Breast epithelium (tissue), 4 donors: ENCODE measurements around the gene MACROD2. TPM values are rescaled to one million over a fixed set of nuclear protein-coding genes. Genes with fewer than 3 reads are reported as not detected.

Experiments used
- DNase-seq, 2 donors: peaks; one replicate each; pipeline ENCODE4 v3.0.0-alpha.2; 2019; ENCODE audit warnings: low spot score in 2 of 2
- H3K27ac ChIP-seq, 2 donors: fragments of 200-600 bp; sonication (generic) in 1 of 2; one replicate each; pipeline ENCODE4 v1.5.1; 2016 to 2019; ENCODE audit warnings: mild to moderate bottlenecking in 1 of 2
- H3K27me3 ChIP-seq, 2 donors: fragments of 200-600 bp; sonication (generic) in 1 of 2; one replicate each; pipeline versions ENCODE4 v1.5.1 to v1.6.0; 2017 to 2019; ENCODE audit warnings: control low read depth in 1 of 2, mild to moderate bottlenecking in 1 of 2
- H3K36me3 ChIP-seq: fragments of 200-600 bp; one replicate; pipeline ENCODE4 v1.5.1; 2019
- H3K4me1 ChIP-seq, 2 donors: fragments of 200-600 bp; sonication (generic); one replicate each; pipeline ENCODE4 v1.5.1; 2016 to 2019; ENCODE audit warnings: control low read depth in 1 of 2
- H3K4me3 ChIP-seq, 3 donors: fragments of 200-600 bp; sonication (generic); 1 replicate in 2 of 3; 2 replicates in 1 of 3; pipeline ENCODE4 v1.5.1; 2016 to 2019; ENCODE audit warnings: mild to moderate bottlenecking in 3 of 3, moderate library complexity in 2 of 3
- H3K9me3 ChIP-seq, 2 donors: fragments of 200-600 bp; sonication (generic) in 1 of 2; one replicate each; pipeline ENCODE4 v1.5.1; 2016 to 2019; ENCODE audit warnings: control low read depth in 1 of 2
- POLR2A ChIP-seq: fragments of 450-650 bp; IDR thresholded peaks from one replicate; pipeline ENCODE4 v1.6.1; 2016; ENCODE audit warnings: antibody characterized with exemption, mild to moderate bottlenecking, moderate library complexity
- POLR2AphosphoS5 ChIP-seq, 3 donors: sonication (generic); formaldehyde crosslinking; IDR thresholded peaks; one replicate each; pipeline ENCODE4 v1.6.1; 2017; ENCODE audit warnings: antibody characterized with exemption in 3 of 3
- intact Hi-C: fragments of 100-400 bp; cut with DNase I; formaldehyde crosslinking; loops from one replicate; pipeline ENCODE4 v1.15.1; 2023; ENCODE audit warnings: low total_unique reads
- total RNA-seq, 3 donors: library from RNA; depleted of rRNA; stranded (reverse); fragments of >200 nt; gene quantifications; one replicate each; pipeline ENCODE4 v1.1.0, GENCODE V29; 2016
- TF ChIP-seq, protein P1 (sequence below), 3 donors: fragments of 450-650 bp; IDR thresholded peaks; one replicate each; pipeline ENCODE4 v1.5.1; 2016 to 2017; ENCODE audit warnings: antibody characterized with exemption in 3 of 3, mild to moderate bottlenecking in 3 of 3, moderate library complexity in 3 of 3

Gene MACROD2
- total RNA-seq, 3 donors from 2014 or later = 6.7 to 26.8 (median 8.8) TPM

DNA sequence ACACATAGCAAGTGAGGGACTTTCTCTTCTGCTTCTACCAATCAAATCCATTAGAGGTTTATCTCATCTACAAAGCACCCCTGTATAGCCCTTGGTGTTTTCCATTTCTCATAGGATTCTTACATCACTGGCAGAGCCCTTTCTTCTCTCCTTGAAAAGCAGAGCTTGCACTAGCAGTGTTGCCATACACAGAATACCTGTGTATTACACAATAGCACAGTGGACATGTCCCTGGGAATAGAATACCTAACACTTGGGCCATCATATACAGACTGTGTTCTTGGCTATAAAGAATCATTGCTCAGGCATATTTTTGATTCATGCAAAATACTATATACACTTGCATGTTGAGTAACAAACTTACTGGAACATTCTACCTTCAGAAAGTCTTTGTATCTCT lies 1996.0 kb downstream of the MACROD2 start:
- no peaks in the 10 kb centered on the region for H3K27me3 ChIP-seq
- no peak for DNase-seq
- intact Hi-C loops = no loop called here
- no peaks in the 10 kb centered on the region for H3K4me1 ChIP-seq
- H3K9me3 ChIP-seq = peaks cover 0 to 6% of the 10 kb centered on the region in 2 donors
- H3K4me3 ChIP-seq = no peak overlapping the region
- H3K27ac ChIP-seq = no peak overlapping the region
- TF ChIP-seq POLR2AphosphoS5 (IDR thresholded peaks at IDR 0.05) (no peak), POLR2A (no peak)
- TF ChIP-seq, protein P1, sequence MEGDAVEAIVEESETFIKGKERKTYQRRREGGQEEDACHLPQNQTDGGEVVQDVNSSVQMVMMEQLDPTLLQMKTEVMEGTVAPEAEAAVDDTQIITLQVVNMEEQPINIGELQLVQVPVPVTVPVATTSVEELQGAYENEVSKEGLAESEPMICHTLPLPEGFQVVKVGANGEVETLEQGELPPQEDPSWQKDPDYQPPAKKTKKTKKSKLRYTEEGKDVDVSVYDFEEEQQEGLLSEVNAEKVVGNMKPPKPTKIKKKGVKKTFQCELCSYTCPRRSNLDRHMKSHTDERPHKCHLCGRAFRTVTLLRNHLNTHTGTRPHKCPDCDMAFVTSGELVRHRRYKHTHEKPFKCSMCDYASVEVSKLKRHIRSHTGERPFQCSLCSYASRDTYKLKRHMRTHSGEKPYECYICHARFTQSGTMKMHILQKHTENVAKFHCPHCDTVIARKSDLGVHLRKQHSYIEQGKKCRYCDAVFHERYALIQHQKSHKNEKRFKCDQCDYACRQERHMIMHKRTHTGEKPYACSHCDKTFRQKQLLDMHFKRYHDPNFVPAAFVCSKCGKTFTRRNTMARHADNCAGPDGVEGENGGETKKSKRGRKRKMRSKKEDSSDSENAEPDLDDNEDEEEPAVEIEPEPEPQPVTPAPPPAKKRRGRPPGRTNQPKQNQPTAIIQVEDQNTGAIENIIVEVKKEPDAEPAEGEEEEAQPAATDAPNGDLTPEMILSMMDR (IDR thresholded peaks at IDR 0.05) = no peak
- peaks cover 6% of the 10 kb centered on the region for H3K36me3 ChIP-seq

DNA sequence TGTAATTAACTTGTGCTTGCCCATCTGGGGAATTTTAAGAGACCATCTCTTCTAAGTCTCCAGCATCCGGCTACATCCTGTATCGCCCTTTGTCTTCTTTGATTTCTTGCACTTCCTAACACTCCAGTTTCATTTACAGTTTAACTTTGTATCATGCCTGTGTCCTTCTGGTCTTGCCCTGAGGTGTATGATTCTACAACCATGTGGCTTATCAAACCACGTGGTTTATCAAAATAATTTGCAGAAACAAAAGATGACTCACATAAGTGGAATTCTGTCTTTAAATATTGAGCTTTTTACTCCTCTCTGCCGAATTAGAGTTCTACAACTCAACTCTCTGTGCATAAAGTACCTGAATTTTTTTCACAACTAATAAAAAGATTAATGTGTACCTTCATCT lies 1997.2 kb downstream of the MACROD2 start:
- peaks cover 0 to 19% of the 10 kb centered on the region in 2 donors for H3K9me3 ChIP-seq
- no peak overlapping the region for H3K27ac ChIP-seq
- peaks cover under 1% of the 10 kb centered on the region for H3K36me3 ChIP-seq
- no peak for DNase-seq
- intact Hi-C loops = no loop called here
- no peaks in the 10 kb centered on the region for H3K27me3 ChIP-seq
- no peaks in the 10 kb centered on the region for H3K4me1 ChIP-seq
- TF ChIP-seq, protein P1 (IDR thresholded peaks at IDR 0.05) = no peak
- TF ChIP-seq POLR2A (no peak), POLR2AphosphoS5 (IDR thresholded peaks at IDR 0.05) (no peak)
- no peak overlapping the region for H3K4me3 ChIP-seq

DNA sequence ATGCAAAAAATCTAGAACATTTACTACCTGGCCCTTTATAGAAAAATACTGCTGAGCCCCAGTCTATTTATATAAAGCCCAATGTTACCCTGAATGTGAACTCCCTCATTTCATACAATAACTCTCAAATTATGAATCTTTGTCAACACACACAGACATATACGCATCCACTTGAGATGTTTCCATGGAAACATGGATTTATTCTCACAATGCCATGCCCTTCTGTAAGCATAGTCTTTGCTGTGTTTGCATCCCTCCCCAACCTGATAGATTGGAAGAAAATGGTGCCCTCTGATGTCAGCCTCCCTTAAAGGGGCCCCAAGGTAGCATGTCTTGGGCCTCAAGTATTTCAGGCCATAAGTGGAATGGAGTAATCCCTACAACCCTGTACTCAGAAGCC lies 2004.8 kb downstream of the MACROD2 start:
- Histone ChIP-seq H3K4me3 (no peak overlapping the region), H3K27ac (no peak overlapping the region), H3K9me3 (peaks cover 6 to 32% of the 10 kb centered on the region in 2 donors), H3K4me1 (no peaks in the 10 kb centered on the region), H3K27me3 (no peaks in the 10 kb centered on the region), H3K36me3 (no peaks in the 10 kb centered on the region)
- DNase-seq = no peak
- intact Hi-C loops = no loop called here
- no peak for TF ChIP-seq POLR2A
- TF ChIP-seq, protein P1 (IDR thresholded peaks at IDR 0.05) = no peak
- TF ChIP-seq POLR2AphosphoS5 (IDR thresholded peaks at IDR 0.05) = no peak

DNA sequence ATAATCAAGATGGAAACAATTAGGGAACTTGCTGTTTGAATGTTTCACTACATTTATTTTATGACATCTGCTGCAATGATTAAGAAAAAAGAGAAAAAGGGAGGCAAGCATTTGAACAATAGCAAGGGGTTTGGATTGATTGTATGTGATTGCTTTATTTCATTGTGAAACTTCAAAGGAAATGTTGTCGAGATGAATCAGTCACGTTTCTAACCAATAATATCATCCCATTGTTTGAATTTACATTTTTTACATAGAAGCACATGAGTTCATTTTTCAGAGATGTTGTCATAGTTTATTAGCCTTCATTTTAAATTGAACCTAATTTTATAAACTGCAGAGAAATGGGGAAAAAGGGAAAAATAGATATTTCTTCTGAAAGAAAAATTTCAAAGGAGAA lies 2006.0 kb downstream of the MACROD2 start:
- Histone ChIP-seq H3K27me3 (no peaks in the 10 kb centered on the region), H3K36me3 (no peaks in the 10 kb centered on the region), H3K27ac (no peak overlapping the region), H3K4me3 (no peak overlapping the region), H3K9me3 (peaks cover 6 to 25% of the 10 kb centered on the region in 2 donors), H3K4me1 (no peaks in the 10 kb centered on the region)
- intact Hi-C loops = no loop called here
- no peak for DNase-seq
- TF ChIP-seq POLR2A (no peak), POLR2AphosphoS5 (IDR thresholded peaks at IDR 0.05) (no peak)
- TF ChIP-seq, protein P1 (IDR thresholded peaks at IDR 0.05) = no peak

- Histone ChIP-seq H3K4me1 (no peaks in the 10 kb centered on the region), H3K4me3 (no peak overlapping the region), H3K27ac (no peak overlapping the region), H3K9me3 (peaks cover 5% of the 10 kb centered on the region in 2 donors), H3K36me3 (no peaks in the 10 kb centered on the region), H3K27me3 (no peaks in the 10 kb centered on the region)
- intact Hi-C loops = no loop called here
- DNase-seq = no peak
- TF ChIP-seq POLR2AphosphoS5 (IDR thresholded peaks at IDR 0.05) (no peak), POLR2A (no peak)
- TF ChIP-seq, protein P1 (IDR thresholded peaks at IDR 0.05) = no peak
These were observed 2008.0 kb downstream of the MACROD2 start for GRCh38 chr20:16003310-16003709.
